ENCODE data around the gene SHC4.
"Not testable (repeated sequence)": the region's sequence is repeated elsewhere in the genome, so short reads cannot be mapped to it uniquely, and the experiment has no call there.

SHC4 gene

DNA sequence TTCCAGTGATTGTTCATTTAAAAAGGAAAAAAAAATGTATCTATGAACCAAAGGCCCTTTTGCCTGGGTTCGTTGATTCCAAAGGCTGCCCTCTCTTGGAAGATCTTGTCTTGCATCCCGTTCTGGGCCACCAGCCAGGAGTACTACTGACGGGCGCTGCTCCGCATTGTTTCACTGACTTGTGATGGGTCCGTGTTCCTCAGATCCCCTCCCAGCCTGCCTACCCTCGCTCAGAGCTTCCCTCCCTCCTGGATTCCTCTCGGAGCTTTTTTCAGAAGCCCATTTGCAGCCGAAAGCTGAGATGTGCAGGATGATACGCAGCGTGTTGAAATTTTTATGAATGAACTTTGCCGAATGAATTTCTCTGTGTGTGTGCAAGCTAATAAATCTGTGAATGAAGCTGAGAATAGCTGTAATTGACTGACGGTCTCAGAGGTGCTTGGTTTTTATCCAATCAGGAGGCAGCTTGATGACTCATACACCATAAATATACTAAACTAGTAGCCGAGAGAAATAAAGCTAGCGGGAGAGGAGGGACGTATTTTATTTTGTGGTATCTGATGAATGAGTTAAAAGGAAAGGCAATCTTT, at the start of gene SHC4:
TSS of gene SHC4 (minus strand) at position 396 of the 590 bp plus-strand sequence. CDS start 904 bp downstream, outside the sequence.
- peak; percentile 14 for DNase-seq

DNA sequence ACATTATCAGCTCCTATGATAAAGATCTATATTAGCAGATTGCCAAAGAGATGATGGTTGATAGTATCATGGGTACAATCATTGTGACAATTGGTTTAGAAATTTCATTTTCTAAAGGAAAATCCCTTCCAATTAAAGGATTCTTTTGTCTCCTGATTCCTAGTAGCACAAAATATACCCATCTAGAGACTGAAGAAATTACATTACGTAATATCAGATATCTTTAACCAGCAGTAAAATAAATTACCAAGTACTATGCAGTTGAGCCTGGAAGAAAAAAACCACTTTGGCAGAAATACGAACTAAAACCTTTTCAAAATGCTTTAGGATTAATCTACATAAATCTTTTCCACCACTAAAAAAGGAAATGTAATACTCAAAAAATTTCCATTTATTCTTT, 35.6 kb upstream of the SHC4 start:
- DNase-seq = no peak

GRCh38 chr15:48996276-48996675, 32.6 kb upstream of the SHC4 start:
- no peak for DNase-seq

- no peak for DNase-seq
Measured at GRCh38 chr15:48993380-48993779, 29.7 kb upstream of the SHC4 start.

- DNase-seq = no peak
Measured at GRCh38 chr15:48992545-48992944, 28.8 kb upstream of the SHC4 start.

- DNase-seq = no peak
Measured at GRCh38 chr15:48992096-48992495, 28.4 kb upstream of the SHC4 start.

DNA sequence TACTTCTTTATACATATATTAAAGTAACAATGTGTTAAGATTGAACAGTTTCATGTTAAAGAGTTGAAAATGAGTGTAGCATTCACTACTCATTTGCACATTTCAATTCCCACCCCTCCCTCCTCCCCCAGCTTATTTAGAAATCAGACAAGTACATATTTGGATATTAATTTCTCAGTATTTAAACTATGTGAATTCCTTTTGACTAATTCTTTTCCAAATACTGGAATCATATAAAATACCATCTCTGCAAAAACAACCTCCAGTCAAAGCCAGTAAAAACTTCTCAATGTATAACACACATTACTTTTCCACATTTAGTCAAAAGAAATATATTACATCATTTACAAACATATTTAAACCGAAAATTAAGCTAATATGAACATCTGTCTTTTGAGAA, 25.5 kb upstream of the SHC4 start:
- DNase-seq = no peak

DNA sequence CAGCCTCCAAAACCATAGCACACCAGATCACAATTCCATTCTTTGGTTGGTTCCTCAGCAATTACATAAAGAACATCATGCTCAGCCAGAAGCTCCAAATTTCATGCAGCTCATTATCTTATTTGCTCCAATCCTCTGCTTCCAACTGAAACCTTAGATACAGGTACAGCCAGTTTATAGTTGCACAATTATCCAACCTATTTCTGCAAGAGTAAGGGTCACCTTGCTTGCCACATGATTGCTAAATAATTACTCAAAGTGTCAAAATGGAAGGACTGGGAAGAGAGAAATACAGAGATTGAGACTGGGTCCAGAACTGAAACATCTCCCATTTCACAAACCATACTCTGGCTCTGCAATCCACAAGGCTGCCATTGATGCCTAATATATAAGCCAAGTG, 23.4 kb upstream of the SHC4 start:
- no peak for DNase-seq

DNA sequence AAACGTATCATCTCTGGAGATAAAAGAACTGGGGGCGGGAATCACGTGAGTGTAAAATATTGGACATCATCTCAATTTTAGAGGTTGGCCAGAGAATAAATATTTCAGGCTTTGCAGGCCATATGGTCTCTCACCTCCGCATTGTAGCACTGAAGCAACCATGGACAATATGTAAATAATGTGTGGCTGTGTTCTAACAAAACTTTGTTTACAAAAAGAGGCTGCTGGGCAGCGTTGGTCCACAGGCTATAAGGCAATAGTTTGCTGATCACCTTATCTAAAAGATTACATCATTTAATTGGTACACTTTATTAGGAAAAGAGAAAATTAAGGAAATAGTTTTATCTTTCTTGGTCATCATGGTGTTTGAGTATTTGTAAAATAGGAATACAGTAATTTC, 22.5 kb upstream of the SHC4 start:
- no peak for DNase-seq

DNA sequence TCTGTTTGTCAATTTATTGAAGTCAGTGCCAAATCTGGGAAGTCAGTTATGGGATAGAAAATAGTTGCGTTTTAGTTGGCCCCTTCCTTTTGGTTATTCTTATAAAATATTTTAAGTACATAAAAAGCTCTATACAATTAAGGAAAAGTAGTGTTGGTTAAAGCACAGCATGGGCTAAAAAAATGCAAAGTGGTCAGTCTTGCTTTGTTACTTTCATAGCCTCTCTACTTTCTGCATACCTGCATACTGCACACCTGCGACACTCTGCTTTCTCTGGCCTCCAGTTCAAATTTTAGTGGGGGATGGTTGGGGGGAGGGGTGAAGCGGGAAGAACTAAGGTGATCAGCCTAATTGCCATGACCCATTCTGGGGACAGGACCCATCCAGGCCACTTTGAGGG, 21.8 kb upstream of the SHC4 start:
- no peak for DNase-seq

DNA sequence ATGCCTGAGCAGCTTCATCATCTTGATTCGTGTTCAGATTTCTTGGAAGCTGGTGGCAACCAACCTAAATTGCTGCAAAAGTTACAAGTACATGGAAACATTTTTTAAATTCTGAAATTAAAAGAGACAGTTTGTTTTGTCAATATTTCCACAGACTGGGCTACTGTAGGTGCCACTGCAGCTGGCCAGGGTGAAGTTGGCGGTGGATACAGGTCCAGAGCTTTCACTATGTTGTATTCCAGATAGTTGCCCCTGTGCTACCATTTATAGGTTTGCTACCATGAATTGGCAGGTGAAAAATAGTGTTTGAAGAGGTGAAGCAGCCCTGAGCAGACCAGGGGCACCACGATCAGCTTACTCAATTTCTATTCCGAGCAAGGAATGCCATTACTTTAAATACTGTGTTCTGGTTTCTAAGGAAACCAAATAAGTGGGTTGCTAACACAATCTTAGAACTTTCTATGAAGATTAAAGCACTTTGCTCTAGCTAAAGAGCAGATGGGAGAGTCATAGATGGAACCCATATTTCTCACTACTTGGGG, 21.2 kb upstream of the SHC4 start:
- DNase-seq = no peak

GRCh38 chr15:48984021-48984710, 20.4 kb upstream of the SHC4 start:
- no peak for DNase-seq

- no peak for DNase-seq
Measured at GRCh38 chr15:48983300-48983699, 19.6 kb upstream of the SHC4 start.

DNA sequence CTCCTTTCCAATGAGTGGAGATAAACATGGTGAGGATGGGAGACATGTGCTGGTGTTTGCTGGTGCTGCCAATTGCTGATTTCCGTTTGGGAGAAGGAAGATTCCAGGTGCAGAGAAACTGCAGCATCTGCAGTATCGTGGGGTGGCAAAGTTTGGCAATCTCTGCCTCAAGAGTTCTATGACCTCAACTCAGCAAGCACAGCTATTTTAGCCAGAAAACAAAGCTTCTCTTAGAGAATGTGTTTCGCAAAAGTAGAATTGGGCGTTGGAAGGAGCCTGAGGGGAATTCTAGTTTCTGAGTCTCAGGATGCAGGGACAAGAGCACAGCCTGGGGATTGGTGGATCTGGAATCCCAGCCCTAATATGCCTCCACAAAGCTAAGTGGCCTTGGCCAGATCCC, 18.2 kb upstream of the SHC4 start:
- no peak for DNase-seq

DNA sequence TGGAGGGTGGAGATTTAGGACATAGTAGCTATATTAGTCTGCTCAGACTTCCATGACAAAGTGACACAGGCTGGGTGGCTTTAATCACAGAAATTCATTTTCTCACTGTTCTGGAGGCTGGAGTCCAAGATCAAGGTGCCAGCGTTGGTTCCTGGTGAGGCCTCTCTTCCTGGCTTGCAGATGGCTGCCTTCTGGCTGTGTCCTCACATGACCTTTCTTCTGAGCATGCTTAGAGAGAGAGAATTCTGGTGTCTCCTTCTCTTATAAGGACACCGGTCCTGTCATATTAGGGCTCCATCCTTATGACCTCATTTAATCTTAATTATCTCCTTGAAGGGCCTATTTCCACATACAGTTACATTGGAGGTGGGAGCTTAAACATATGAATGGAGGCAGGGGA, 14.9 kb upstream of the SHC4 start:
- DNase-seq = no peak

DNA sequence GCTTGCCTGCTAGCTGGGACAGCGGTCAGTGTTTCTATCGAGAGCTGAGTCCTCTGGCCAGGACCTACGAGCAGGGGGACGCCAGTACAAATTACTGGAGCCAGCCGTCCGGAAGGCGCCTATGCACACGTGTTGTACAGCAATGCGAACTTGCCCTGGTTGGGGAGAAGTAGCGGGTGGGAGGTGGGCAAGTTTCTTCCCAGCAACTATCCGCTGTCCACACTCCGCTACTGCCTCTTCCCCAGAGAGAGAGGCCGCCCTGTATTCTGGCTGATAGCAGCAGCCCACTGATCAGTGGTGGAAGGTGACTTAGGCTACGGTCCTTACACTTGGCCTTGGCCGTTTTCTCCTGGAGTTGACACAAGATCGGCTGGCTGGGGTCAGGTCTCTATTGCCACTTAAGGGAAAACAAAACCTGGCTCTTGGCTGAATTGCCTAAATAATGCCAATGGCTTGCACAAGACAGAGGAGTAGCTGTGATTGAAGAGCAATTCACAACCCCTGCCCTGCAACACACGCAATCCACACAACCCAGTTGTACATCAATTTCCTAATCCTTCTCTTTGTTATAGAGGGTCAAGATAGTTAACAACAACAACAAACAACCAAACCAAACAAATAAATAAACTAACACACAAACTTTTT, 12.8 kb upstream of the SHC4 start:
- no peak for DNase-seq

DNA sequence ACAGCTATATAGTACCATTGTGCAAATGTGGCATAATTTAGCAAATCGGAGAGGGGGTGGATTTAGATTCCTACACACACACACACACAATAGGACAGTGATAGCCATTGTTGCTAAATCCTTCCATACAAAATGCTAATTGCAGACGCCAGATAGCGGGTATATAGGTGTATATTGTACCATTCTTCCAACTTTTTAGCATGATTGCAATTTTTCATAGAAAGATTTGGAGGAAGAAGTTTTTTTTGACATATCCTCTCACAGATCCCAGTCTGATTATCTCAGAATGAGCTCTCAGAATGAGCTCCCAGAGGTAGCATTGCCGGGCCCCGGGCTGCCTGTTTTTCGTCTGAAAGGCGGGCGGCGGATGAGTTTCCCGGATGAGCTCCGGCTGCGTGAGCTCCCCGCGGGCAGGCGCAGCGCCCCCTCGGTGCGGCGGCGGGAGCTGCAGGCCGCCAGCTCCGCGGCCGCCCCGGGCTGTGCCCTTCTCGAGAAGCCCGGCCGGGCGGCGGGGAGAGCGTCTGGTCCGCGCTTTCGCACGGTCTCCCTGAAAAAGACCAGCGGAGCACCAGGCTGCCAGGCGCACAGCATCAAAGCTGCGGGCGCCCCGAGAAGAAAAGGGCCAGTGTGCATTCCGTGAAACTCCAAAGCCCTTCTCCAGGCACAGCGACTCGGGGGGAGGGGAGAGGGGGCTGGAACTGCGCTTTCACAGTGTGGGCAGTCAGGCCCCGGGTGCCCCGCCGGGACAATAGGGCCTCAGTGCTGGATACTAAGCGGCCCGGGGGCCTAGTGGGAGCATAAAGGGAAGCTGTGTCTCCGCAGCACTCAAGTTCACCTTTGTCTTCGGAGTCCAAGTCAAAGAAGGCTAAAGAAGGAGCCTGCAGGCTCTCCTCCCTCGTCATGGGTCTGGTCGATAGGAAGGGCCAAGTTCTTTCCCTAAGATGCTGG, 12.0 kb upstream of the SHC4 start:
- peak; percentile 59 for DNase-seq

DNA sequence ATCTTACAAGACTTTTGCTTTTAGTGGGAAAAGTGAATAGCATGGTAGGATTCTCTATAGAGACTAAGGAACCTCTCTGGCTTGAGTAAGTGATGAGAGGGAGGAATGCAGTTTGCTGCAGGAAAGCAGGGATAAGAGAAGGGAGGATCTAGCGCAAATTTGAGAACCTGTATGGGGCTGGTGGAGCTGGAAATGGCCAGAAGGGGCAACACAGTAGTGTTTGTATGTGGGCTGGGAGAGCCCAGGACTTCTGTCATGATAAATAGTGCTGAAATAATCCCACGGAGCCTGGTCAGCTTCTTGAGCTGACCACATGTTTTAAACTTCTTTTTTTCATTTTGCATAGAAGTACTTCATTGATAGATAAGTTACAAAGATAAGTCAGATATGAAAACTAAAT, 11.2 kb upstream of the SHC4 start:
- no peak for DNase-seq

DNA sequence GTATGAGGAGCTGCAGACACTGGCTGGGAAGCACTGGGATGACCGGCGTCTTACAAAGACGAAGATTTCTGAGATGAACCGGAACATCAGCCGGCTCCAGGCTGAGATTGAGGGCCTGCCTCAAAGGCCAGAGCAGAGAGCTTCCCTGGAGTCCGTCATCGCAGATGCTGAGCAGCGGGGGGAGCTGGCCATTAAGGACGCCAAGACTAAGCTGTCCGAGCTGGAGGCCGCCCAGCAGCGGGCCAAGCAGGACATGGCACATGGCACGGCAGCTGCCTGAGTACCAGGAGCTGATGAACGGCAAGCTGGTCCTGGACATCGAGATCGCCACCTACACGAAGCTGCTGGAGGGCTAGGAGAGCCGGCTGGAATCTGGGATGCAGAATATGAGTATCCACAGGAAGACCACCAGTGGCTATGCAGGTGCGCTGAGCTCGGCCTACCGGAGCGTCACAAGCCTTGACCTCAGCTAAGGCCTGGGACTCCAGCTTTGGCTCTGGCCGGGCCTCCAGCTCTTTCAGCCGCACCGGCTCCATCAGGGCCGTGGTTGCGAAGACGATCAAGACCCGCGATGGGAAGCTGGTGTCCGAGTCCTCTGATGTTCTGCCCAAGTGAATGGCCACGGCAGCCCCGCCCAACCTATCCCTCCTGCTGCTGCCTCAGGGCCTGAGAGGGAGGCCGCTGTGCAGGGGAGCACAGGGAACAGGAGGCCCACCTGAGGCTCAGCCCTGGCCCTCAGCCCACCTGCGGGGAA, 9.2 kb upstream of the SHC4 start:
- DNase-seq = no peak

GRCh38 chr15:48970926-48971325, 7.2 kb upstream of the SHC4 start:
- not testable (repeated sequence) for DNase-seq

DNA sequence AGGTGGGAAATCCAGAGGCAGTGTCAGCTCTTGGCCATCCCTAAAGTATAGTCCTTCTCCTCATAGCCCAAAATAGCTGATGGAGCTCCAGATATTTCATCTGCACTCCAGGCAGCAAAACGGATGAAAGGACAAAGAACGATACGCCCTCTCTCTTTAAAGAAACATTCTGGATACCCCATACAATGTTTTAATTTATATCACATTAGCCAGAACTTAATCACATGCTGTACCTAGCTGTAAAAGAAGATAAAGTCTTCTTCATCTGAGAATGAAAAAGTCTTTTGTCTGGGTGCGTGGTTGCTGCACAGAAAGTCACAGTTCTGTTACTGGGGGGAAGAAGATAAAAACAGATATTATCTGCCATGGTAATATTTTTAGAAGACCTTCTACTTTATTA, 4.3 kb upstream of the SHC4 start:
- DNase-seq = no peak

DNA sequence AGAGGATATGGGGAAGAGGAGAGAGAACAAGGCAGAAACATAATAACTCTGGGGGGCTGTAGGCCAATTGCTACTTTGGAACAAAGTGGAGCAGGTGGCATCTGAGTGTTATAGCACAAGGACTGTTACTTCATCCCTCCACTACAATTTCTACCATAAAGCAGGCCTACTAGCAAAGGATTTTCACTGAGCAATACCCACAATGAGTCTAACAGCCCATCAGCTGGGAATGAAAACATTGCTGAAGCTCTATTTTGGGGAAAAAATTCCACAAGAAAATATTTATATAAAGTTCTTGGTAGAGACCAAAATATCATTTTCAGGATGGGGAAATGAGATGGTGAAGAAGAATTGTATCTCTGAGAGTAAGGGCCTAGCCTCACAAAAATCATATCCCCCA, 3.6 kb upstream of the SHC4 start:
- DNase-seq = no peak
